H9 (cell line): ENCODE results near the gene TTLL13. TPM values are rescaled to one million over a fixed set of nuclear protein-coding genes. Genes with fewer than 3 reads are reported as not detected.
A peak's percentile ranks its signal among the peaks of the same experiment; 100 is the strongest.

Experiments
- DNase-seq: peaks from one replicate; pipeline ENCODE4 v3.0.0-alpha.2; 2017
- H2AFZ ChIP-seq: one replicate; pipeline ENCODE4 v1.6.1; 2013; ENCODE audit warnings: mild to moderate bottlenecking, low read length, control low read depth, moderate library complexity
- H2AK5ac ChIP-seq: 2 replicates; pipeline ENCODE4 v1.6.1; 2013; ENCODE audit warnings: low read length, control low read depth, mixed read lengths; ENCODE audit not compliant: insufficient read length
- H2BK120ac ChIP-seq: one replicate; pipeline ENCODE4 v1.6.1; 2013; ENCODE audit warnings: low read depth, mild to moderate bottlenecking, low read length, control low read depth, inconsistent platforms; ENCODE audit not compliant: poor library complexity, severe bottlenecking
- H2BK12ac ChIP-seq: 2 replicates; pipeline ENCODE4 v1.6.1; 2013; ENCODE audit warnings: low read length, control low read depth, mixed read lengths, low read depth; ENCODE audit not compliant: insufficient read length
- H2BK15ac ChIP-seq: 2 replicates; pipeline ENCODE4 v1.6.1; 2013; ENCODE audit warnings: low read depth, low read length, control low read depth
- H2BK20ac ChIP-seq: one replicate; pipeline ENCODE4 v1.6.1; 2013; ENCODE audit warnings: low read depth, mild to moderate bottlenecking, low read length, control low read depth, inconsistent platforms; ENCODE audit not compliant: poor library complexity, severe bottlenecking
- H2BK5ac ChIP-seq: 2 replicates; pipeline ENCODE4 v1.6.1; 2013; ENCODE audit warnings: low read length, control low read depth, mixed read lengths; ENCODE audit not compliant: insufficient read length
- H3K14ac ChIP-seq: 2 replicates; pipeline ENCODE4 v1.6.1; 2013; ENCODE audit warnings: low read length, control low read depth; ENCODE audit not compliant: insufficient read depth
- H3K18ac ChIP-seq: 2 replicates; pipeline ENCODE4 v1.6.1; 2013; ENCODE audit warnings: low read depth, mild to moderate bottlenecking, mixed read lengths, low read length, control low read depth; ENCODE audit not compliant: insufficient read length
- H3K23ac ChIP-seq: 2 replicates; pipeline ENCODE4 v1.6.1; 2013; ENCODE audit warnings: low read length, control low read depth, mixed read lengths, low read depth; ENCODE audit not compliant: insufficient read length
- H3K23me2 ChIP-seq: 2 replicates; pipeline ENCODE4 v1.6.1; 2013; ENCODE audit warnings: low read depth, mild to moderate bottlenecking, mixed read lengths, low read length, control low read depth; ENCODE audit not compliant: insufficient read length, poor library complexity, severe bottlenecking
- H3K27ac ChIP-seq: 2 replicates; pipeline ENCODE4 v1.5.1; 2013; ENCODE audit warnings: low read length, control low read depth, mixed read lengths, low read depth; ENCODE audit not compliant: insufficient read length
- H3K27me3 ChIP-seq: 2 replicates; pipeline ENCODE4 v1.6.1; 2013; ENCODE audit warnings: low read length, control low read depth, inconsistent platforms; ENCODE audit not compliant: insufficient read depth
- H3K4ac ChIP-seq: 2 replicates; pipeline ENCODE4 v1.6.1; 2013; ENCODE audit warnings: low read depth, mild to moderate bottlenecking, control low read depth, inconsistent platforms, low read length, moderate library complexity
- H3K4me1 ChIP-seq: 2 replicates; pipeline ENCODE4 v1.6.1; 2013; ENCODE audit warnings: low read length, control low read depth, inconsistent platforms; ENCODE audit not compliant: insufficient read depth
- H3K4me2 ChIP-seq: 2 replicates; pipeline ENCODE4 v1.6.1; 2013; ENCODE audit warnings: low read length, control low read depth, mixed read lengths; ENCODE audit not compliant: insufficient read length, insufficient read depth
- H3K56ac ChIP-seq: 2 replicates; pipeline ENCODE4 v1.6.1; 2013; ENCODE audit warnings: low read depth, mild to moderate bottlenecking, mixed read lengths, low read length, control low read depth; ENCODE audit not compliant: insufficient read length
- H3K79me1 ChIP-seq: 2 replicates; pipeline ENCODE4 v1.6.1; 2013; ENCODE audit warnings: low read depth, mild to moderate bottlenecking, moderate library complexity, low read length, control low read depth, inconsistent platforms; ENCODE audit not compliant: insufficient read depth, poor library complexity, severe bottlenecking
- H3K79me2 ChIP-seq: 2 replicates; pipeline ENCODE4 v1.6.1; 2013; ENCODE audit warnings: low read length, control low read depth, inconsistent platforms; ENCODE audit not compliant: insufficient read depth
- H3K9ac ChIP-seq: 2 replicates; pipeline ENCODE4 v1.6.1; 2013; ENCODE audit warnings: low read length, control low read depth, mixed read lengths; ENCODE audit not compliant: insufficient read length; ENCODE audit errors: extremely low read depth
- H3K9me3 ChIP-seq: one replicate; pipeline ENCODE4 v1.6.1; 2013; ENCODE audit warnings: low read depth, low read length, inconsistent platforms; ENCODE audit not compliant: control insufficient read depth
- H3T11ph ChIP-seq: one replicate; pipeline ENCODE4 v1.6.1; 2013; ENCODE audit warnings: mild to moderate bottlenecking, low read length, control low read depth, inconsistent platforms
- H4K20me1 ChIP-seq: one replicate; pipeline ENCODE4 v1.6.1; 2013; ENCODE audit not compliant: control insufficient read depth, insufficient read length, insufficient read depth
- H4K5ac ChIP-seq: 2 replicates; pipeline ENCODE4 v1.6.1; 2013; ENCODE audit warnings: low read depth, mild to moderate bottlenecking, mixed read lengths, low read length, control low read depth; ENCODE audit not compliant: insufficient read length
- H4K8ac ChIP-seq: replicated peaks from 2 replicates; pipeline ENCODE4 v1.6.1; 2013; ENCODE audit warnings: low read length, control low read depth, mixed read lengths, low read depth; ENCODE audit not compliant: insufficient read length
- H4K91ac ChIP-seq: 2 replicates; pipeline ENCODE4 v1.6.1; 2013; ENCODE audit warnings: low read depth, mild to moderate bottlenecking, moderate library complexity, mixed read lengths, low read length, control low read depth; ENCODE audit not compliant: insufficient read length
- H3K27ac Mint-ChIP-seq, 3 experiments: 2 replicates in 2 of 3; 3 replicates in 1 of 3; pipeline ENCODE4 v1.8.0; 2020 to 2021; ENCODE audit warnings: mixed read lengths in 3 of 3, mild to moderate bottlenecking in 1 of 3, moderate library complexity in 1 of 3
- H3K27me3 Mint-ChIP-seq: 2 replicates; pipeline ENCODE4 v1.8.0; 2021; ENCODE audit warnings: low read depth, mild to moderate bottlenecking, moderate library complexity, mixed read lengths
- H3K36me3 Mint-ChIP-seq, 3 experiments: 2 replicates in 2 of 3; 3 replicates in 1 of 3; pipeline ENCODE4 v1.8.0; 2020 to 2021; ENCODE audit warnings: low read depth in 3 of 3, mixed read lengths in 3 of 3; ENCODE audit not compliant: insufficient read depth in 1 of 3
- H3K4me1 Mint-ChIP-seq, 2 experiments: 2 replicates each; pipeline ENCODE4 v1.8.0; 2020; ENCODE audit warnings: mixed read lengths in 2 of 2
- H3K4me3 Mint-ChIP-seq, 2 experiments: 2 replicates in 1 of 2; 3 replicates in 1 of 2; pipeline ENCODE4 v1.8.0; 2020 to 2021; ENCODE audit warnings: mild to moderate bottlenecking in 2 of 2, mixed read lengths in 2 of 2, moderate library complexity in 1 of 2
- H3K9me3 Mint-ChIP-seq, 2 experiments: 2 replicates in 1 of 2; 3 replicates in 1 of 2; pipeline ENCODE4 v1.8.0; 2020; ENCODE audit warnings: mild to moderate bottlenecking in 2 of 2, mixed read lengths in 2 of 2, moderate library complexity in 1 of 2
- WGBS: extraction: QIAGEN DNeasy Blood & Tissue Kit; methylation state at CpG from one replicate; pipeline ENCODE4 v1.1.7; 2013; ENCODE audit warnings: missing lambda C conversion rate, low lambda C conversion rate, mixed read lengths; ENCODE audit not compliant: insufficient read length; ENCODE audit errors: extremely low coverage; 5-methylcytosine and 5-hydroxymethylcytosine counted together
- total RNA-seq: library from RNA; stranded (reverse); gene quantifications from 2 replicates; pipeline ENCODE4 v1.2.1, GENCODE V29; 2021
- TF ChIP-seq, protein P1 (sequence below): fragments of 200-600 bp; sonication (generic); conservative IDR thresholded peaks from 3 replicates; pipeline ENCODE4 v1.8.0; 2021; ENCODE audit warnings: antibody characterized with exemption, mild to moderate bottlenecking

The TTLL13 gene
- total RNA-seq, 1 experiment from 2014 or later = not detected

GRCh38 chr15:90234096-90234988, 15.0 kb upstream of the TTLL13 start, which contains the start of gene GDPGP1:
Gene GDPGP1, plus strand, starts transcription at chr15:90234209. Its CDS starts 6,700 bp downstream, at chr15:90240909.
- H2AFZ ChIP-seq = peak within 1 kb of the TSS; percentile 72
- peak within 1 kb of the TSS; percentile 76 to 81 for H3K4me3 Mint-ChIP-seq
- H3K79me1 ChIP-seq = no peaks in the 10 kb centered on the region
- no peak within 1 kb of the TSS for H2BK20ac ChIP-seq
- TF ChIP-seq, protein P1, sequence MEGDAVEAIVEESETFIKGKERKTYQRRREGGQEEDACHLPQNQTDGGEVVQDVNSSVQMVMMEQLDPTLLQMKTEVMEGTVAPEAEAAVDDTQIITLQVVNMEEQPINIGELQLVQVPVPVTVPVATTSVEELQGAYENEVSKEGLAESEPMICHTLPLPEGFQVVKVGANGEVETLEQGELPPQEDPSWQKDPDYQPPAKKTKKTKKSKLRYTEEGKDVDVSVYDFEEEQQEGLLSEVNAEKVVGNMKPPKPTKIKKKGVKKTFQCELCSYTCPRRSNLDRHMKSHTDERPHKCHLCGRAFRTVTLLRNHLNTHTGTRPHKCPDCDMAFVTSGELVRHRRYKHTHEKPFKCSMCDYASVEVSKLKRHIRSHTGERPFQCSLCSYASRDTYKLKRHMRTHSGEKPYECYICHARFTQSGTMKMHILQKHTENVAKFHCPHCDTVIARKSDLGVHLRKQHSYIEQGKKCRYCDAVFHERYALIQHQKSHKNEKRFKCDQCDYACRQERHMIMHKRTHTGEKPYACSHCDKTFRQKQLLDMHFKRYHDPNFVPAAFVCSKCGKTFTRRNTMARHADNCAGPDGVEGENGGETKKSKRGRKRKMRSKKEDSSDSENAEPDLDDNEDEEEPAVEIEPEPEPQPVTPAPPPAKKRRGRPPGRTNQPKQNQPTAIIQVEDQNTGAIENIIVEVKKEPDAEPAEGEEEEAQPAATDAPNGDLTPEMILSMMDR = no peak
- H3K56ac ChIP-seq = no peak within 1 kb of the TSS
- H3K4me1 Mint-ChIP-seq = peaks cover 15 to 16% of the 10 kb centered on the region in 2 experiments
- peaks cover 1% of the 10 kb centered on the region; the same call in 1 of the 2 replicates for H3K27me3 Mint-ChIP-seq
- no peak within 1 kb of the TSS for H3K27ac ChIP-seq
- no peaks in the 10 kb centered on the region; the same call in 1 of the 2 replicates for H3K4me1 ChIP-seq
- H3K14ac ChIP-seq = no peak within 1 kb of the TSS; the same call in 1 of the 2 replicates
- H2BK120ac ChIP-seq = no peak within 1 kb of the TSS
- H3K4me2 ChIP-seq = peak within 1 kb of the TSS; percentile 96
- no peak within 1 kb of the TSS for H4K5ac ChIP-seq
- H3K27me3 ChIP-seq = no peaks in the 10 kb centered on the region
- H3K23ac ChIP-seq = no peak within 1 kb of the TSS
- peaks cover 9 to 28% (median 20%) of the 10 kb centered on the region in 3 experiments for H3K36me3 Mint-ChIP-seq
- H3T11ph ChIP-seq = no peak within 1 kb of the TSS
- H2BK5ac ChIP-seq = no peak within 1 kb of the TSS
- no peak within 1 kb of the TSS for H3K4ac ChIP-seq
- no peaks in the 10 kb centered on the region for H4K20me1 ChIP-seq
- no peak within 1 kb of the TSS for H2BK12ac ChIP-seq
- H3K9me3 ChIP-seq = no peaks in the 10 kb centered on the region
- no peak within 1 kb of the TSS for H2BK15ac ChIP-seq
- no peaks in the 10 kb centered on the region for H3K9me3 Mint-ChIP-seq
- no peak for DNase-seq
- H4K91ac ChIP-seq = no peak within 1 kb of the TSS
- no peak within 1 kb of the TSS for H3K18ac ChIP-seq
- H4K8ac ChIP-seq = no peak within 1 kb of the TSS
- peak within 1 kb of the TSS in 1 of 3 experiments; percentile 83; a peak in 1 of 7 replicates for H3K27ac Mint-ChIP-seq
- H3K79me2 ChIP-seq = no peaks in the 10 kb centered on the region
- WGBS = no CpG with 5 or more reads among the region's 49 CpGs
- H2AK5ac ChIP-seq = no peak within 1 kb of the TSS
- H3K23me2 ChIP-seq = peaks cover 12% of the 10 kb centered on the region
- H3K9ac ChIP-seq = peak within 1 kb of the TSS; percentile 38
